AG09319 (cell line): Measurements from ENCODE around the gene HDAC4.
A peak's percentile ranks its signal among the peaks of the same experiment; 100 is the strongest.

Experiments used
- DNase-seq: peaks from one replicate; pipeline ENCODE4 v3.0.0-alpha.2; 2010; ENCODE audit warnings: low read depth; ENCODE audit errors: extremely low read depth
- CTCF ChIP-seq: IDR thresholded peaks from 2 replicates; pipeline ENCODE4 v1.5.1; 2011; ENCODE audit warnings: low read depth, mild to moderate bottlenecking, inconsistent platforms, low read length, moderate library complexity

Gene HDAC4

DNA sequence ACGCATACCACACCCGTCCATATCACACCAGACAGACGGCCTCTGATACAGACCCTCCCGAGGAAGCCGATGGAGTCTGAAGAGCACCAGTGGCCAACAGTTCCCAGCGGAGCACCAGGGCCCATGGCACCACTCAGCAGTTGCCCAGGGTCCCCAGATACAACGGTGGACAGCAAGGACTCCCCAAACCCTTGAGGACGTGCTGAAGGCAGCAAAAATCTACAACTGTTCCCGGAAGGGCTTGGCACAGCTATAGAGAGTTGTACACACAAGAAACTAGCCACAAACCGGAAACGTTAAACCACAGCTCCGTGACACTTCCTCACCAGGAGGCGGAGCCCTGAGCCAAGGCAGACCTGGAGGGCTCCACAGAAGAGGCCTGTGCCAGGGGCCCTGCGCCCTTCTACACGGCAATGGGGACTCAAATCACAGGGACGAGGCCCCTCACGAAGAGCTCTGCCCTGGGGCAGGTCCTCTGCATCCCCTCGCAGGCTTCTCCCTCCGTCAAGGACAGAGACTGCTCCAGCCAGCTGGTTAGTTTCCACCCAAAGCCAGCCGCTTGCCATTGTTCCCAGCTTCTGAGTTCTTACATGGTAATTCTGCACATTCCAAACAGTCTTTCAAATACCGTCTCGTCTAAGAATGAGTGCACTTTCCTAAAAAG is 133.4 kb downstream of the HDAC4 start:
- no peak for DNase-seq
- peak; percentile 31 for TF ChIP-seq CTCF

- no peak for DNase-seq
Observed at GRCh38 chr2:239266779-239267287, 134.0 kb downstream of the HDAC4 start.

GRCh38 chr2:239266434-239266766 is 134.4 kb downstream of the HDAC4 start:
- TF ChIP-seq CTCF: no peak
- no peak for DNase-seq

More at GRCh38 chr2:239266779-239267287, 134.0 kb downstream of the HDAC4 start:
- TF ChIP-seq CTCF: no peak

DNA sequence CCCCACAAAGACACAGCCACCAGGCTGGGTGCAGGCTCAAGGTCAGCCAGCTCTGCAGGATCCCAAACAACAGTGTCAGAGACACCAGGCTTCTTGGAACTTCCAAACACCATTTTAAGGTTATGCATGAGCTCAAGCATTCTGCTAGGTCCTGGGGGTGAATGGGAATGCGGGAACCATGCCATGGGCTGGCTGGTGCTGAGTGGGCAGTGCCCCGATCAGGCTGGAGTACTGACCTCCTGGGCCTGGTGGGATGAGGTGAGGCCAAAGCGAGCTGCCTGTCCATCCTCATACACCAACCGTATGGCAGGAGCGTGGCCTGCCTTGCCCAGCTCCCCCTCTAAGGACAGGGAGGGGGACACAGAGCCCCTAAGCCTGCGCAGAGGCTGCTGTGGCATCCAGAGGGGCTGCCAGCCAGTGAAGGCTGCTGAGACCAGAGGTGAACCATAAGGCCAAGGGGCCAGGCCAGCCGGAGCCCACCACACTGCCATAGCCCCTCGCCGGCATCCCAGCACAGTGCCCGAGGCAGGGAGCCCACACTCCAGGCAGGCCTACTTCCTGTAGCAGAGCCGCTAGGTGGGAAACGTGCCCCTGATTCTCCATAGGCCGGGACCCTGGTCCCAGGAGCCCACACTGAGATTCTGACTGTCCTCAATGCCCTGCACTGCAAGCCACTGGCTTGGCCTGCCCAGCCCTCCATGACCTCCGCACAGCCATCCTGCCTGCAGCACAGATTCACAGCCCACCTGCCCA is 135.0 kb downstream of the HDAC4 start:
- no peak for DNase-seq
- TF ChIP-seq CTCF: no peak

- no peak for TF ChIP-seq CTCF
- DNase-seq: no peak
Observed at GRCh38 chr2:239264838-239265651, 135.8 kb downstream of the HDAC4 start.

DNA sequence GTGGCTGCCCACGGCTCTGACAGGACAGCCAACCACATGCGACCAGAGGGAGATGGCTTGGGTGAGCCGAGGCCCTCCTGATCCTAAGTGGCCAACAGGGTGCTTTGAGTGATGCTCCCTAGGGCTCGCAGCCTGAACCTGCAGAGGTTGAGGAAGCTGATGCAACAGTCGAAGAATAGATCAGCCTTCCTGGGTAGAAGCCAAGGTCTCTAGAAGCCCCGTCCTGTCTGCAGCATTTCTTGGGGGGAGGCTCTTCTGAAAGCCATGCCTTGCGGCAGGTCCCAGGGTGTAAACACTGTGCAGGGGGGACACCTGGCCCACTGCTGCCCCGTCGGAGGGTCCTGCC is 136.4 kb downstream of the HDAC4 start:
- TF ChIP-seq CTCF: no peak
- DNase-seq: no peak
